ENCODE measurements around the gene CBX1. TPM values are rescaled to one million over a fixed set of nuclear protein-coding genes. Genes with fewer than 3 reads are reported as not detected.
A peak's percentile ranks its signal among the peaks of the same experiment; 100 is the strongest.

CBX1 gene
- total and polyA plus RNA-seq, 4 donors, result 17.6 to 43.2 (median 28.9) TPM

DNA sequence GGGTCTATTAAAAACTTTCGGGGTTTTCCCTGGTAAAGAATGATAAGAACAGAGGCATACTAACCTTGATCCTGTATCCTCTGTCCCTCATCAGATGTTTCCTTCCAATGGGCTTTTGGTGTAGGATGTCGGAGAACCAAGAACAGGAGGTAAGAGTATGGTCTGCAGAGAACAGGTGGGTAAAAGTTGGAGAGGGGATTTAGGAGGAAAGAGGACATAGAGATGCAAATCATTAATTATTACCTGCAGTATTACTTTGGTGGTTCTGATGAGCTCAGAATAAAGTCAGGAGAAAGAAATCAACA lies 10.6 kb upstream of the CBX1 start:
- Histone ChIP-seq H3K9me3 (ENCODE audit: control insufficient read depth in 4 of 4, insufficient read depth in 3 of 4, low read length in 3 of 4) (no peaks in the 10 kb centered on the region), H3K27me3 (ENCODE audit: control insufficient read depth in 3 of 3, insufficient read depth in 3 of 3, low read length in 2 of 3) (no peaks in the 10 kb centered on the region), H3K36me3 (ENCODE audit: control insufficient read depth in 4 of 4, insufficient read depth in 4 of 4, low read length in 4 of 4) (peaks cover 3 to 20% (median 7%) of the 10 kb centered on the region in 4 donors), H3K9ac (ENCODE audit: insufficient read depth in 1 of 2, low read length in 2 of 2) (no peak overlapping the region), H3K4me3 (no peak overlapping the region), H3K4me1 (ENCODE audit: control insufficient read depth in 5 of 5, insufficient read depth in 5 of 5, low read length in 5 of 5) (peaks cover 0 to 6% (median 4%) of the 10 kb centered on the region in 5 donors), H3K27ac (ENCODE audit: low read depth in 1 of 2, low read length in 1 of 2) (no peak overlapping the region)
- no peak for DNase-seq
- TF ChIP-seq CTCF (IDR thresholded peaks at IDR 0.05; ENCODE audit: control extremely low read depth, extremely low read depth), result no peak
- 91 to 93% methylated on average over 2 of the region's 2 CpGs for WGBS, 2 donors
- ATAC-seq (ENCODE audit: insufficient read depth, low FRiP score), result no peak

- no peak overlapping the region for H3K4me3 ChIP-seq
- TF ChIP-seq CTCF (IDR thresholded peaks at IDR 0.05; ENCODE audit: control extremely low read depth, extremely low read depth), result no peak
- DNase-seq, result no peak
- H3K9me3 ChIP-seq (ENCODE audit: control insufficient read depth in 4 of 4, insufficient read depth in 3 of 4, low read length in 3 of 4), result no peaks in the 10 kb centered on the region
- H3K9ac ChIP-seq (ENCODE audit: insufficient read depth in 1 of 2, low read length in 2 of 2), result no peak overlapping the region
- peaks cover 0 to 8% (median 4%) of the 10 kb centered on the region in 5 donors for H3K4me1 ChIP-seq (ENCODE audit: control insufficient read depth in 5 of 5, insufficient read depth in 5 of 5, low read length in 5 of 5)
- H3K27me3 ChIP-seq (ENCODE audit: control insufficient read depth in 3 of 3, insufficient read depth in 3 of 3, low read length in 2 of 3), result no peaks in the 10 kb centered on the region
- H3K27ac ChIP-seq (ENCODE audit: low read depth in 1 of 2, low read length in 1 of 2), result no peak overlapping the region
- WGBS, 2 donors, result 71 to 73% methylated on average over 9 of the region's 9 CpGs
- H3K36me3 ChIP-seq (ENCODE audit: control insufficient read depth in 4 of 4, insufficient read depth in 4 of 4, low read length in 4 of 4), result peaks cover 3 to 14% (median 6%) of the 10 kb centered on the region in 4 donors
- no peak for ATAC-seq (ENCODE audit: insufficient read depth, low FRiP score)
These were observed 9.5 kb upstream of the CBX1 start for GRCh38 chr17:48110761-48111160.

DNA sequence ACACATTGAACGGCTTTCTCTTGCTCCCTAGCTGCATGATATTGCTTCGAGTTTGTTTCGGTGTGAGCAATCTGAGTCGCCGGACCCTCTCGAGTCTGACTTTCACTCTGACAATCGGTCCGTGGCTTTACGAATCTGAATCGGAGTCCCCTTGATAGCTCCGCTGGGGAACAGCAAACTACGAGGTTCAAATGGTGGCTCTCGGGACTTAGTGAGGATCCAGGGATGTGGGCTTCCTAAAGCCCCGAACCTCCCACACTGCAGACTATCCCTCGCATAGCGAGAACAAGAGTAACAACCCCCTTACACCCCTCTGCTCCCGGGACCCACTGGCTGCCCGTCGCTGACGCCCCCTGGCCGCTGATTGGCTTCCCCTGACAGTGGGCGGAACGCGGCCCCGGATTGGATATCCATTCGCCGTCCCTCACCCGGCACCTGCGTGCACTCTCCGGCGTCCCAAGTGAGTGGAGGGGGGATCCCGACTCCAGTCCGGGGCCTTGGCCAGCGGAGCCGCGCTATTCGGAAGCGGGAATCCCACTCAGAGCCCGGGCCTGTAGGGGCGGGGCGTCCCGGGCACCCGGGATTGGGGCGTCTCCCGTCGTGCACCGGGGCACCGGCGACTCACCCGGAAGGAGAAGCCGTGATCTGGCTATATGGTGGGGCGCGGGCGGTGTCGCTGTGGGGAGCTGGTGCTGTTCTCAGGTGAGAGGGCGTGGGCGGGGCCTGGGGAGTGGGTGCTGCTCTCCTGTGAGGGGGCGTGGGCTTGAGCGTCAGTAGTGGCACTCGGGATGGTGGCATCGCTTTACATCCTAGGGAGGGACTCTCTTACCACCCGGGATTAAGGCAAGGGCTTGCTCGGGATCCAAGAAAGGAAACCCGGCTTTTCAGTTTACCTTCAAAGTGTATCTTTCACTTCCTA lies 6.1 kb upstream of the CBX1 start, which contains the start of gene SNX11:
SNX11 (plus strand) TSS at position 630 of the 919 bp plus-strand sequence. CDS start 4,278 bp downstream, outside the sequence.
- Histone ChIP-seq H3K4me3 (peak within 1 kb of the TSS; percentile 81), H3K27me3 (ENCODE audit: control insufficient read depth in 3 of 3, insufficient read depth in 3 of 3, low read length in 2 of 3) (no peaks in the 10 kb centered on the region), H3K4me1 (ENCODE audit: control insufficient read depth in 5 of 5, insufficient read depth in 5 of 5, low read length in 5 of 5) (peaks cover 0 to 8% (median 4%) of the 10 kb centered on the region in 5 donors), H3K27ac (ENCODE audit: low read depth in 1 of 2, low read length in 1 of 2) (peak within 1 kb of the TSS; percentile 98), H3K9ac (ENCODE audit: insufficient read depth in 1 of 2, low read length in 2 of 2) (peak within 1 kb of the TSS; percentile 50 to 90), H3K36me3 (ENCODE audit: control insufficient read depth in 4 of 4, insufficient read depth in 4 of 4, low read length in 4 of 4) (peaks cover 0 to 3% (median under 1%) of the 10 kb centered on the region in 4 donors), H3K9me3 (ENCODE audit: control insufficient read depth in 4 of 4, insufficient read depth in 3 of 4, low read length in 3 of 4) (no peaks in the 10 kb centered on the region)
- DNase-seq (peak; percentile 89 to 93 (median 91)), ATAC-seq (ENCODE audit: insufficient read depth, low FRiP score) (peak; percentile 95)
- 0% methylated on average over 63 to 64 of the region's 64 CpGs for WGBS, 2 donors
- TF ChIP-seq CTCF (IDR thresholded peaks at IDR 0.05; ENCODE audit: control extremely low read depth, extremely low read depth), result no peak
